AG09319 (cell line): ENCODE data around the gene CASTOR1.

Source experiments
- DNase-seq: peaks from one replicate; pipeline ENCODE4 v3.0.0-alpha.2; 2010; ENCODE audit warnings: low read depth; ENCODE audit errors: extremely low read depth
- TF ChIP-seq, protein P1 (sequence below): IDR thresholded peaks from 2 replicates; pipeline ENCODE4 v1.5.1; 2011; ENCODE audit warnings: low read depth, mild to moderate bottlenecking, inconsistent platforms, low read length, moderate library complexity

Gene CASTOR1

GRCh38 chr22:30297991-30298701, 8.8 kb upstream of the CASTOR1 start:
- TF ChIP-seq, protein P1, sequence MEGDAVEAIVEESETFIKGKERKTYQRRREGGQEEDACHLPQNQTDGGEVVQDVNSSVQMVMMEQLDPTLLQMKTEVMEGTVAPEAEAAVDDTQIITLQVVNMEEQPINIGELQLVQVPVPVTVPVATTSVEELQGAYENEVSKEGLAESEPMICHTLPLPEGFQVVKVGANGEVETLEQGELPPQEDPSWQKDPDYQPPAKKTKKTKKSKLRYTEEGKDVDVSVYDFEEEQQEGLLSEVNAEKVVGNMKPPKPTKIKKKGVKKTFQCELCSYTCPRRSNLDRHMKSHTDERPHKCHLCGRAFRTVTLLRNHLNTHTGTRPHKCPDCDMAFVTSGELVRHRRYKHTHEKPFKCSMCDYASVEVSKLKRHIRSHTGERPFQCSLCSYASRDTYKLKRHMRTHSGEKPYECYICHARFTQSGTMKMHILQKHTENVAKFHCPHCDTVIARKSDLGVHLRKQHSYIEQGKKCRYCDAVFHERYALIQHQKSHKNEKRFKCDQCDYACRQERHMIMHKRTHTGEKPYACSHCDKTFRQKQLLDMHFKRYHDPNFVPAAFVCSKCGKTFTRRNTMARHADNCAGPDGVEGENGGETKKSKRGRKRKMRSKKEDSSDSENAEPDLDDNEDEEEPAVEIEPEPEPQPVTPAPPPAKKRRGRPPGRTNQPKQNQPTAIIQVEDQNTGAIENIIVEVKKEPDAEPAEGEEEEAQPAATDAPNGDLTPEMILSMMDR = no peak
- no peak for DNase-seq

- TF ChIP-seq, protein P1 = no peak
These were observed 8.1 kb upstream of the CASTOR1 start for GRCh38 chr22:30297276-30297990.

DNA sequence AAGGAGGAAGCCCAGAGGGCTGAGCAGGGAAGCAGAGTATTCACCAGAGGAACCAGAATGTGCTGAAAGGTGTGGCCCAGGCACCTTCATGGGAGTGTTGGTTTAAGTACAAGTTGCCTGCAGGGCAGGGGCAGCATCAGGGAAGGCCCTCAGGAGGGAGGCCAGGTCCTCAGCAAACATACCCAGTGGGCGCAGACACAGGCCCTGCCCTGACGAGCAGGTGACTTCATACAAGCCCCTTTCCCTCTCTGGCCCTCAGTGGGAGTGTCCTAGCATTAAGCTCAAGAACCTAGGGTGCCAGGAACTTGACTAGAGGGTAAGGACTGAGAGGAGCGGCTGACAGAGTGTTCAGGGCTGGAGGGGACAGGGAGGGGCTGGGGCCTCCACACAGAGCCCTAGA, 7.5 kb upstream of the CASTOR1 start:
- TF ChIP-seq, protein P1 = no peak
- no peak for DNase-seq

More at GRCh38 chr22:30297276-30297990, 8.1 kb upstream of the CASTOR1 start:
- no peak for DNase-seq

DNA sequence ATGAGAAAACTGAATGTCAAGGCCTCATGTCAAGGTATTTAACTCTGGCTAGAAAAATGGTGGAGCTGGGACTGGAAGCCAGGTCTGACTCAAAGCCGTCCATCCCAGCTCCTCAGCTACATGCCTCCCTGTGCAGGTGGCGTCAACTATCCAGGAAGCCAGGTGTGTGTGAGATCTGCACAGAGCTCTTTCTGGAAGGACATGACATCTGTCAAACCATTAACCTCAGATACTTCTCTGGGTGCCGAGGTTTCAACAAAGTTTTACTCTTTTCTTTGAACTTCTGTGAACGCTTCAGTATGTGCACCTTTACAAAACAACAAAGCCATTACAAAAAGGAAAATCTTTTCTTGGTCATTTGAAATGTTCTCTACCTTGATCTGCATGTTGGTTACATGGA, 7.0 kb upstream of the CASTOR1 start:
- no peak for DNase-seq
- TF ChIP-seq, protein P1 = no peak

DNA sequence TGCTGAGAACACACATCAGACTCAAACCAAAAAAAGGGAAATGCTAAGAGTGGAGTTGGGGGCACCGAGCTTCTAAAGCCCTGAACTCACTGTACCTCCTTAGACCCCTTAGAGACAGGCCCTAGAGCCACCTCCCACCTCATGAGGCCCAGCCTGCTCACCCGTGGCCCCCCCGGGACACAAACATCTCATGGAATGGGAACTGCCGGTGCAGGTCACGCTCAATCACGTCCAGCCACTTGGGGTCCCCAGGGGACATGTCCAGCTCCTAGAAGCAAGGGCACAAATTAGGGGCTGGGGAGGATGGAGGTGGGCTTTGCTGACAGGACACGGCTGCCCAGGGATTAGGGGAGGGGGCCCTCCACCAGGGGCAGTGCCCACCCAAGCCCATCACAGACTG, 6.3 kb upstream of the CASTOR1 start:
- TF ChIP-seq, protein P1 = no peak
- DNase-seq = no peak

DNA sequence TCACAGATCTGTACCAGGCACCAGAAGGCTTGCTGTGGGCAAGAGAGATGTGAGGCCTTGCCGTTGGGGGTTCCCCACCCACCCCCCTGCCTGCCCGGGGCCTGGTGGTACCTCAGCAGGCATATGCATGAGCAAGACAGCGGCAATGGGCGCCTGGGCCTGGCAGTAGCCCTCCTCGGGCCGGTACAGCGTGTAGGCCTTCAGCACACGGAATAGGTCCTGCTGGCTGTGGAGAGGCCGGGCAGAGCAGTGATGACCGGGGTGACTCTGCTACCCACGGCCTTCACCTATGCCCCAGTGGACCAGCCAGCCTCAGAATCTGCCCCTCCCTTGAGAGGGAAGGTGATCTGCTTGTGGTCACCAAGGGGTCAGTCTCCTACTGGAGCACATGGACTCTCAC, 5.5 kb upstream of the CASTOR1 start:
- DNase-seq = no peak
- TF ChIP-seq, protein P1 = no peak

GRCh38 chr22:30294066-30294465, 4.8 kb upstream of the CASTOR1 start:
- DNase-seq = no peak
- TF ChIP-seq, protein P1 = no peak
